A673 (cell line): ENCODE measurements around the gene BCAS4.

ENCODE experiments used
- CTCF ChIP-seq: fragments of 300-800, 200-600 bp; sonication (generic); conservative IDR thresholded peaks from 2 replicates; pipeline ENCODE4 v1.5.1; 2017; ENCODE audit warnings: low read depth, mild to moderate bottlenecking, antibody characterized with exemption, low read length, moderate library complexity, mixed read lengths
- EZH2 ChIP-seq: fragments of 200-600 bp; sonication (generic); IDR thresholded peaks from 2 replicates; pipeline ENCODE4 v1.6.1; 2017; ENCODE audit warnings: borderline replicate concordance, low read depth, mild to moderate bottlenecking, mixed read lengths, antibody characterized with exemption, low read length; ENCODE audit not compliant: poor library complexity, severe bottlenecking

GRCh38 chr20:50754420-50754819 lies 40.4 kb upstream of the BCAS4 start:
- TF ChIP-seq CTCF, result no peak
- TF ChIP-seq EZH2, result no peak
